Measurements from ENCODE around the gene MDM2. TPM values are rescaled to one million over a fixed set of nuclear protein-coding genes. Genes with fewer than 3 reads are reported as not detected.
A peak's percentile ranks its signal among the peaks of the same experiment; 100 is the strongest.

MDM2 gene
- total and polyA plus RNA-seq, 2 of the 8 experiments (the other 6 are each of a cell fraction or from before 2014, with no cell fraction given) = 15.1 to 115 TPM

- no peak overlapping the region for H3K23ac ChIP-seq (ENCODE audit: insufficient read length)
- H4K91ac ChIP-seq (replicated peaks; ENCODE audit: insufficient read length, low read length) = no peak overlapping the region
- no peaks in the 10 kb centered on the region for H3K36me3 ChIP-seq (ENCODE audit: control insufficient read depth in 2 of 4, insufficient read depth in 4 of 4, low read length in 3 of 4)
- no peak overlapping the region for H2AK5ac ChIP-seq (ENCODE audit: low read depth, low read length)
- H2BK12ac ChIP-seq (ENCODE audit: low read depth, low read length) = no peak overlapping the region
- ChIA-PET CTCF (ENCODE audit: partially characterized antibody) (interaction anchor here (0.7 to 1.0 kb wide), 2 partner anchors 11 to 15 kb away, joined by 3 read pairs; no protein-coding TSS in a partner anchor), POLR2A (ENCODE audit: partially characterized antibody) (no interaction called here)
- H3K18ac ChIP-seq (ENCODE audit: extremely low read depth, low read length) = no peak overlapping the region
- TF ChIP-seq SP4 (IDR thresholded peaks at IDR 0.05; ENCODE audit: low read length) = no peak
- peak; percentile 74; the same call in 1 of the 2 replicates for TF ChIP-seq KDM1A (IDR thresholded peaks at IDR 0.05; ENCODE audit: borderline replicate concordance, low read length)
- H3K4me1 ChIP-seq (replicated peaks in 1 of 4; ENCODE audit: control insufficient read depth in 3 of 4, insufficient read depth in 4 of 4, low read length in 3 of 4) = no peaks in the 10 kb centered on the region
- no peak overlapping the region for H3K14ac ChIP-seq (ENCODE audit: insufficient read length)
- no peak overlapping the region for H2BK20ac ChIP-seq (ENCODE audit: low read length)
- no peaks in the 10 kb centered on the region for H3K79me2 ChIP-seq (ENCODE audit: control insufficient read depth in 1 of 2, insufficient read depth in 2 of 2, low read length in 2 of 2)
- no peak overlapping the region for H3K4me2 ChIP-seq (ENCODE audit: insufficient read depth in 1 of 2, low read depth in 2 of 2, low read length in 2 of 2)
- H4K5ac ChIP-seq (ENCODE audit: insufficient read length, low read depth, low read length) = no peak overlapping the region
- H3K23me2 ChIP-seq (ENCODE audit: low read depth, low read length) = no peaks in the 10 kb centered on the region
- H2BK5ac ChIP-seq (ENCODE audit: low read depth, low read length) = no peak overlapping the region
- no peaks in the 10 kb centered on the region for H3K79me1 ChIP-seq (ENCODE audit: low read depth, low read length)
- H3K9me3 ChIP-seq (ENCODE audit: insufficient read depth in 2 of 2, low read depth in 1 of 2, low read length in 1 of 2) = peaks cover 0 to 4% of the 10 kb centered on the region in 2 experiments; a peak in 1 of 4 replicates
- FAIRE-seq = no peak
- no peak overlapping the region for H3K4ac ChIP-seq (replicated peaks; ENCODE audit: insufficient read length, low read depth, low read length)
- no peak overlapping the region for H2BK15ac ChIP-seq (ENCODE audit: low read length)
- H4K8ac ChIP-seq (ENCODE audit: extremely low read depth, insufficient read depth, low read length) = no peak overlapping the region
- H3K9ac ChIP-seq (replicated peaks in 1 of 4; ENCODE audit: extremely low read depth in 1 of 4, low read depth in 3 of 4, low read length in 3 of 4) = no peak overlapping the region
- H3K56ac ChIP-seq (replicated peaks; ENCODE audit: insufficient read length, low read depth, low read length) = no peak overlapping the region
- 94% methylated on average over 4 of the region's 4 CpGs; no CpG with 5 or more reads in 1 of the 2 experiments for WGBS, 2 experiments (ENCODE audit: extremely low coverage in 1 of 2, insufficient coverage in 1 of 2, insufficient read length in 1 of 2, insufficient replicate concordance in 2 of 2, low coverage in 1 of 2, low lambda C conversion rate in 2 of 2, missing lambda C conversion rate in 1 of 2)
- no peak overlapping the region for H3K27ac ChIP-seq (ENCODE audit: low read depth, low read length)
- H3K4me3 ChIP-seq (ENCODE audit: extremely low read depth in 1 of 4, insufficient read depth in 2 of 4, low read depth in 3 of 4, low read length in 4 of 4) = no peak overlapping the region
- H4K20me1 ChIP-seq (replicated peaks in 1 of 2; ENCODE audit: control insufficient read depth in 1 of 2, insufficient read depth in 2 of 2, low read length in 2 of 2) = no peaks in the 10 kb centered on the region
- no peak overlapping the region for H2BK120ac ChIP-seq (replicated peaks; ENCODE audit: low read depth, low read length)
- H3K27me3 ChIP-seq (replicated peaks in 1 of 4; ENCODE audit: control insufficient read depth in 3 of 4, extremely low read depth in 1 of 4, insufficient read depth in 3 of 4, low read length in 3 of 4) = no peaks in the 10 kb centered on the region
- DNase-seq (ENCODE audit: low read depth in 1 of 2, low spot score in 2 of 2) = no peak
- H2AFZ ChIP-seq (ENCODE audit: low read length) = no peak overlapping the region
Observed at GRCh38 chr12:68882251-68882964, 74.4 kb downstream of the MDM2 start.

Data from H1 (cell line).